Activated CD4-positive, alpha-beta T cell treated with anti-CD3 and anti-CD28 coated beads for 36 hours (primary cell): Measurements from ENCODE around the gene HAPLN3. TPM values are rescaled to one million over a fixed set of nuclear protein-coding genes. Genes with fewer than 3 reads are reported as not detected.

Source experiments
- ATAC-seq: fragments of 200-7000 bp; cut with Tn5 transposase; one replicate; pipeline ENCODE4 v1.10.0; 2021; ENCODE audit warnings: mild to moderate bottlenecking, moderate library complexity
- CTCF ChIA-PET: fragments of 350-600 bp; sonication (Branson Sonifier 250); formaldehyde crosslinking; loops from one replicate; lab custom pipeline; 2021; ENCODE audit warnings: antibody characterized with exemption; lab: Charles Lee
- POLR2A ChIA-PET: fragments of 350-600 bp; sonication (Branson Sonifier 250); formaldehyde crosslinking; loops from one replicate; lab custom pipeline; 2021; ENCODE audit warnings: antibody characterized with exemption, inconsistent platforms; lab: Charles Lee
- DNase-seq: peaks from one replicate; pipeline ENCODE4 v3.0.0-alpha.2; 2020
- H3K27ac Mint-ChIP-seq: one replicate; pipeline ENCODE4 v1.8.0; 2021; ENCODE audit warnings: mixed read lengths
- H3K27me3 Mint-ChIP-seq: one replicate; pipeline ENCODE4 v1.8.0; 2021; ENCODE audit warnings: mixed read lengths
- H3K36me3 Mint-ChIP-seq: one replicate; pipeline ENCODE4 v1.8.0; 2021; ENCODE audit warnings: low read depth, mixed read lengths
- H3K4me1 Mint-ChIP-seq: one replicate; pipeline ENCODE4 v1.8.0; 2021; ENCODE audit warnings: mixed read lengths
- H3K4me3 Mint-ChIP-seq: one replicate; pipeline ENCODE4 v1.8.0; 2021; ENCODE audit warnings: mild to moderate bottlenecking, moderate library complexity, mixed read lengths
- H3K9me3 Mint-ChIP-seq: one replicate; pipeline ENCODE4 v1.8.0; 2021; ENCODE audit warnings: low read depth, mixed read lengths
- intact Hi-C, 2 experiments: fragments of 100-400 bp; cut with DNase I in 1 of 2; cut with micrococcal nuclease in 1 of 2; formaldehyde crosslinking; loops; one replicate each; pipeline versions ENCODE4 v1.14.2 to v1.15.1; 2022 to 2024; cut with DNase I, micrococcal nuclease
- total RNA-seq, 2 experiments: library from RNA; stranded (reverse); gene quantifications; one replicate each; pipeline ENCODE4 v1.2.3, GENCODE V29; 2021

Gene HAPLN3
- total RNA-seq, 2 experiments from 2014 or later, result 53.9 to 64.1 TPM

- no peak overlapping the region for H3K4me3 Mint-ChIP-seq
- no peaks in the 10 kb centered on the region for H3K9me3 Mint-ChIP-seq
- H3K27ac Mint-ChIP-seq, result no peak overlapping the region
- DNase-seq (no peak), ATAC-seq (no peak)
- intact Hi-C loops, result no loop called here
- CTCF ChIA-PET, result no interaction called here
- no peaks in the 10 kb centered on the region for H3K4me1 Mint-ChIP-seq
- no peaks in the 10 kb centered on the region for H3K27me3 Mint-ChIP-seq
- POLR2A ChIA-PET, result no interaction called here
- H3K36me3 Mint-ChIP-seq, result peaks cover 33% of the 10 kb centered on the region
These were observed 17.9 kb downstream of the HAPLN3 start for GRCh38 chr15:88877415-88877814.

DNA sequence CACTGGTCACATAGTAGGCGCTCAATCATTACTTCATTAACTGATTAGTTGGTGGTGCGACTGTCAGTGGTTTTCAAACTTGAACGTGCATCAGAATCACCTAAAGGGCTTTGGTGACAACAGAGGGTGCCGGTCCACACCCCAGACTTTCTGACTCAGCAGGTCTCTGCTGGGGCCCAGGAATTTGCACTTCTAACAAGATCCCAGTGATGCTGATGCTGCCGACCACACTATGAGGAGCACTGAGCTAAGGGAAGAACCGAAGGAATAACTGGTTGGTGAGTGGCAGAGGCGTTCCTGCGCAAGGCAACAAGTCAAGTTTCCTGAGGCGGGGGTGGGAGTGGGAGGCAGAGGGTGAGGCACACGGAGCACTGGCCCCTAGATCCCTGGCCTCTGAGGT lies 18.8 kb downstream of the HAPLN3 start:
- H3K36me3 Mint-ChIP-seq, result peaks cover 28% of the 10 kb centered on the region
- H3K4me3 Mint-ChIP-seq, result no peak overlapping the region
- DNase-seq (no peak), ATAC-seq (no peak)
- ChIA-PET CTCF (interaction anchor here (0.9 kb wide), 1 partner anchor 29 kb away, joined by 3 read pairs; no protein-coding TSS in a partner anchor), POLR2A (no interaction called here)
- H3K4me1 Mint-ChIP-seq, result no peaks in the 10 kb centered on the region
- H3K27ac Mint-ChIP-seq, result no peak overlapping the region
- intact Hi-C loops, result no loop called here
- H3K9me3 Mint-ChIP-seq, result no peaks in the 10 kb centered on the region
- no peaks in the 10 kb centered on the region for H3K27me3 Mint-ChIP-seq

DNA sequence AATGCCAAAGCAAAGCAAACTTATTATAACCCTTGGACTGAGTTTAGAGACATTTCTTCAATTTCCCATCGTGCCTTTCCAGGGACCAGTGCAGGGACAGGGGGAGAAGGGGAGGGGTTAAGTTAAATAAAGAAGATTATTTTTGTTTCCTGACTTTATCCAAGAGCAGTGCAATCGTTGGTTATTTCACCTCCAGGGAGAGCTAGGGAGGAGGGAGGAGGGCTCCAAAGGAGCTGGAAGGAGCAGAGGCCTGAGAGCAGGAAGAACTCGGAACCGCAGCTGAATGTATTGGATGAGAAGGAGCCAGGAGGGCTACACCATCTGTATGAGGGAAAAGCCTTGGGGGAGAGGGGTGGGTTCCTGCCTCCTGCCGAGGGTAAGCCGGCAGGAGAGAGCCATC lies 20.7 kb downstream of the HAPLN3 start:
- ChIA-PET POLR2A (interaction anchor here (0.6 kb wide), 1 partner anchor 397 kb away, joined by 3 read pairs; no protein-coding TSS in a partner anchor), CTCF (interaction anchor here (1.2 kb wide), 1 partner anchor 183 kb away, joined by 3 read pairs; no protein-coding TSS in a partner anchor)
- ATAC-seq (no peak), DNase-seq (no peak)
- Mint-ChIP-seq H3K27ac (no peak overlapping the region), H3K9me3 (no peaks in the 10 kb centered on the region), H3K4me3 (no peak overlapping the region), H3K36me3 (peaks cover 25% of the 10 kb centered on the region), H3K4me1 (no peaks in the 10 kb centered on the region), H3K27me3 (no peaks in the 10 kb centered on the region)
- intact Hi-C loops, result no loop called here

GRCh38 chr15:88874275-88874674 lies 21.1 kb downstream of the HAPLN3 start:
- intact Hi-C loops, result no loop called here
- POLR2A ChIA-PET, result no interaction called here
- ATAC-seq, result no peak
- Mint-ChIP-seq H3K27ac (no peak overlapping the region), H3K27me3 (no peaks in the 10 kb centered on the region), H3K4me3 (no peak overlapping the region), H3K9me3 (no peaks in the 10 kb centered on the region), H3K36me3 (peaks cover 21% of the 10 kb centered on the region), H3K4me1 (no peaks in the 10 kb centered on the region)
- CTCF ChIA-PET, result interaction anchor here (1.2 kb wide), 1 partner anchor 183 kb away, joined by 3 read pairs; no protein-coding TSS in a partner anchor
- no peak for DNase-seq

DNA sequence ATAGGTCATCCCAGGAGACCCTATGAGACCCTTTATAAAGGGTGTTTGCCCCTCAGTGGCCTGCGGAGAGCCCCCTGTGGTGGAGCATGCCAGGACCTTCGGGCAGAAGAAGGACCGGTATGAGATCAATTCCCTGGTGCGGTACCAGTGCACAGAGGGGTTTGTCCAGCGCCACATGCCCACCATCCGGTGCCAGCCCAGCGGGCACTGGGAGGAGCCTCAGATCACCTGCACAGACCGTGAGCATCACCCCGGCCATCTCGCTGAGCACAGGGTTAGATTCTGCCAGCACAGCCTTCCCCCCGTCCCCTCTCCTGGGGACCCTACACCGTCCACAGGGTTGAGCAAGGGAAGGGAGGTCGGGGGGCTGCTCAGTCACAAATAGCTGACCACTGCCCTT lies 21.6 kb downstream of the HAPLN3 start:
- peaks cover 20% of the 10 kb centered on the region for H3K36me3 Mint-ChIP-seq
- H3K27ac Mint-ChIP-seq, result no peak overlapping the region

GRCh38 chr15:88872706-88873105 lies 22.6 kb downstream of the HAPLN3 start:
- POLR2A ChIA-PET, result interaction anchor here (0.7 kb wide), 1 partner anchor 136 kb away, joined by 3 read pairs; no protein-coding TSS in a partner anchor
- H3K4me1 Mint-ChIP-seq, result no peaks in the 10 kb centered on the region
- no peak for ATAC-seq

More for the DNA sequence above, 21.6 kb downstream of the HAPLN3 start:
- ChIA-PET CTCF (interaction anchor here (1.2 kb wide), 1 partner anchor 183 kb away, joined by 3 read pairs; no protein-coding TSS in a partner anchor), POLR2A (no interaction called here)
- no peak for DNase-seq
- Mint-ChIP-seq H3K4me3 (no peak overlapping the region), H3K4me1 (no peaks in the 10 kb centered on the region), H3K27me3 (no peaks in the 10 kb centered on the region), H3K9me3 (no peaks in the 10 kb centered on the region)
- intact Hi-C loops, result no loop called here
- ATAC-seq, result no peak

GRCh38 chr15:88872106-88872505 lies 23.2 kb downstream of the HAPLN3 start:
- Mint-ChIP-seq H3K27me3 (no peaks in the 10 kb centered on the region), H3K4me1 (no peaks in the 10 kb centered on the region), H3K36me3 (peaks cover 15% of the 10 kb centered on the region), H3K9me3 (no peaks in the 10 kb centered on the region), H3K4me3 (no peak overlapping the region), H3K27ac (no peak overlapping the region)
- DNase-seq, result no peak
- CTCF ChIA-PET, result interaction anchor here (1.0 to 1.2 kb wide), 3 partner anchors 10 to 247 kb away, joined by 3 to 5 read pairs (median 4); no protein-coding TSS in a partner anchor
- intact Hi-C loops, result no loop called here
- no peak for ATAC-seq
- POLR2A ChIA-PET, result interaction anchor here (0.6 to 0.7 kb wide), 3 partner anchors 10 to 136 kb away, joined by 3 read pairs; partner anchors contain the start of gene HAPLN3

More at GRCh38 chr15:88872706-88873105, 22.6 kb downstream of the HAPLN3 start:
- intact Hi-C loops, result no loop called here
- H3K9me3 Mint-ChIP-seq, result no peaks in the 10 kb centered on the region
- CTCF ChIA-PET, result interaction anchor here (1.0 to 1.2 kb wide), 2 partner anchors 10 to 213 kb away, joined by 3 to 5 read pairs; no protein-coding TSS in a partner anchor
- no peaks in the 10 kb centered on the region for H3K27me3 Mint-ChIP-seq
- DNase-seq, result no peak
- H3K4me3 Mint-ChIP-seq, result no peak overlapping the region
- H3K27ac Mint-ChIP-seq, result no peak overlapping the region
- peaks cover 16% of the 10 kb centered on the region for H3K36me3 Mint-ChIP-seq

GRCh38 chr15:88871313-88871712 lies 24.0 kb downstream of the HAPLN3 start:
- Mint-ChIP-seq H3K27ac (no peak overlapping the region), H3K27me3 (no peaks in the 10 kb centered on the region), H3K36me3 (peaks cover 8% of the 10 kb centered on the region), H3K4me3 (no peak overlapping the region), H3K9me3 (no peaks in the 10 kb centered on the region), H3K4me1 (no peaks in the 10 kb centered on the region)
- POLR2A ChIA-PET, result no interaction called here
- intact Hi-C loops, result no loop called here
- CTCF ChIA-PET, result interaction anchor here (0.9 to 1.6 kb wide), 4 partner anchors 11 to 247 kb away, joined by 3 to 5 read pairs (median 4); no protein-coding TSS in a partner anchor
- ATAC-seq (no peak), DNase-seq (no peak)

GRCh38 chr15:88866295-88866881 lies 29.0 kb downstream of the HAPLN3 start:
- H3K9me3 Mint-ChIP-seq, result no peaks in the 10 kb centered on the region
- H3K36me3 Mint-ChIP-seq, result no peaks in the 10 kb centered on the region
- H3K27ac Mint-ChIP-seq, result no peak overlapping the region
- ATAC-seq (no peak), DNase-seq (no peak)
- intact Hi-C loops, result no loop called here
- CTCF ChIA-PET, result no interaction called here
- H3K4me3 Mint-ChIP-seq, result no peak overlapping the region
- H3K4me1 Mint-ChIP-seq, result no peaks in the 10 kb centered on the region
- no peaks in the 10 kb centered on the region for H3K27me3 Mint-ChIP-seq
- POLR2A ChIA-PET, result interaction anchor here (0.6 kb wide), 1 partner anchor 189 kb away, joined by 4 read pairs; no protein-coding TSS in a partner anchor

- DNase-seq, result no peak
- H3K27ac Mint-ChIP-seq, result no peak overlapping the region
- CTCF ChIA-PET, result no interaction called here
- intact Hi-C loops, result no loop called here
- H3K27me3 Mint-ChIP-seq, result no peaks in the 10 kb centered on the region
- POLR2A ChIA-PET, result interaction anchor here (0.6 kb wide), 1 partner anchor 190 kb away, joined by 4 read pairs; no protein-coding TSS in a partner anchor
- H3K4me3 Mint-ChIP-seq, result no peak overlapping the region
- no peaks in the 10 kb centered on the region for H3K4me1 Mint-ChIP-seq
- H3K36me3 Mint-ChIP-seq, result no peaks in the 10 kb centered on the region
- no peaks in the 10 kb centered on the region for H3K9me3 Mint-ChIP-seq
- ATAC-seq, result no peak
These were observed 29.7 kb downstream of the HAPLN3 start for GRCh38 chr15:88865498-88866099.

DNA sequence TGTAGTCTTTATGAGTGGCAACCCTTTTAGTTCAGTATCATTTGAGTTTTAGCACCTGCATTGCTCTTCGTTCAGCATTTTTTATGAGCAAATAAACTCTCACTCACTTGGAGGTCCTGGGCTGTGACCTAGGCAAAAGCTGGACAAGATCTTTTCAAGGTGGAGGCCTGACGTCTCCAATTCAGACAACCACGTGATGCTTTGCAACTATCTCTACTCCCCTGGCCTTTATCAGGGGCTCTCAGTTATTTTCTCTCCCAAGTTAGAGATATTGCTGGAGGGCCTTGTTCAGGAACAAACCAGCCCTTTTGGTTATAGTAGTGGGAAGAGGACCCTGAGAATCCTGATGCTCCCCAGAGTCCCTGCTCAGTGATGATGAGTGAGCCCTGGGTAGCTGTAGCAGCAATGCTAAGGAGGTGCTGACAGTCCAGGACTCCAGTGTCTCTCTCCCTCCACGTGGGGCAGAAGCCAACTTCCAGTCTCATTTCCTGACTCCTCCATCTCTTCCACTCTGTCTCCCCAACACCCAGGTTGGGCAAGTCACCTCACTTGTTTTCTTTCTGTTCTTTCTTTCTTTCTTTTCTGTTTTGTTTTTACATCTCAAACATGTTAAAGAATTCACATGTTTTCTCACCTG lies 30.4 kb downstream of the HAPLN3 start:
- Mint-ChIP-seq H3K4me3 (no peak overlapping the region), H3K4me1 (no peaks in the 10 kb centered on the region), H3K36me3 (no peaks in the 10 kb centered on the region), H3K27ac (no peak overlapping the region), H3K27me3 (no peaks in the 10 kb centered on the region), H3K9me3 (no peaks in the 10 kb centered on the region)
- no peak for ATAC-seq
- intact Hi-C loops, result no loop called here
- no peak for DNase-seq
- ChIA-PET CTCF (no interaction called here), POLR2A (no interaction called here)
